NCI-H2081 (cell line): ENCODE data around the gene TTLL9.

Source experiments
- DNase-seq, 2 experiments: peaks; one replicate each; lab custom pipeline; 2025; lab: John Stamatoyannopoulos, UW

Gene TTLL9

DNA sequence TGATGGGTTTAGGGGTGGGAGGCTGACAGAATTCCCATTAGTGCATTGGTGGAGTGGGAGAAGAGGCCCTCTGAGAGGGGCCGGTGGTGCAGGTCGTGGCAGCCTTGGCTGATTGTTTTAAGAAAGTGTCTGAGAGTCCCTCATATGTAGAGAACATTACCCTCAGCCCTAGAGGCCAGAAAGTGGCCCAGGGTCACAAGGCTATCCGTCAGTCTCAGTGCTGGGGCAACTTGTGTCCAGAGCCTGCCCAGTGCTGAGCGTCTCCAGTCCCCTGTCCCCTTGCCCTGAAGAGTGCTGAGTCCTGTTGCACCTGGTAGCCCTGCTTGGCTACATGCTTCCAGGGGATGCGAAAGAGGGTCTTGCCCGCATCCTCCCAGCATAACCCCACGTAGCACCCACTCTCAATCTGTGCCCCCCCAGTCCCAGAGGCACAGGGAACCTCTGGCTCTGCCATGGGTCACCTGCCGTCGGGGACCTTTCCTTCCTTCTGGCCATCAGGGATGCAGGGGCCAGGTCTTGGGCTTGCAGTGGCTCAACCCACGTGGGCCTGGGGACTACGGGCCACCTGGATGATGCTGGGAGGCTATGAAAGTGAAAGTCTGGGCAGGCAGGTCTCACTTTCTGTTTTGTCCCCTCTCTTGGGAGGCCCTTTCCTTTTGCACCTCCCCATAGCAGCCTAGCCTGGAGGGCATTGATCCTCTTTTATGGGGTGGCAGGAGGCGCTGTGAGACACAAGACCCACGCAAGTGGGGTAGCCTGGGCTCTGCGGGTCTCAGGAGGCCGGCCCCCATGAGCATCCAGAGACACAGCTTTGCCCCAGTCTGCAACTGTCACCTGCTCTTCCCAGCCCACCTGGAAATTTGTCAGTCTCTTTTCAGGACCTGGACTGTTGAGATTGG is 12.3 kb upstream of the TTLL9 start:
- no peak for DNase-seq

DNA sequence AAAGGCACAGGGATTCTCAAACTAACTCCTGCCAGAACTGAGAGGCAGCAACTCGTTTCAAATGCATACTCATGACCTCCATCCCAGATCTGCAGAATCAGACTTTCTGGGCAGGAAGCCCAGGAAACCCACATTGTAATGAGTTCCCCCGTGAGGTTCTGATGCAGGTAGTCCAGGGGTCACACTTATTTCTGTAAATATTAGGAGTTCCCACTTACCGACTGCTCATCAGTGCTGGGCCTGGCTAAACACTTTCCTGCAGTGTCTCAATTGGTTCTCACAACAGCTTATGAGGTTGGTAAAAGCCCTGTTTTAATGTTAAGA is 11.7 kb upstream of the TTLL9 start:
- no peak for DNase-seq

DNA sequence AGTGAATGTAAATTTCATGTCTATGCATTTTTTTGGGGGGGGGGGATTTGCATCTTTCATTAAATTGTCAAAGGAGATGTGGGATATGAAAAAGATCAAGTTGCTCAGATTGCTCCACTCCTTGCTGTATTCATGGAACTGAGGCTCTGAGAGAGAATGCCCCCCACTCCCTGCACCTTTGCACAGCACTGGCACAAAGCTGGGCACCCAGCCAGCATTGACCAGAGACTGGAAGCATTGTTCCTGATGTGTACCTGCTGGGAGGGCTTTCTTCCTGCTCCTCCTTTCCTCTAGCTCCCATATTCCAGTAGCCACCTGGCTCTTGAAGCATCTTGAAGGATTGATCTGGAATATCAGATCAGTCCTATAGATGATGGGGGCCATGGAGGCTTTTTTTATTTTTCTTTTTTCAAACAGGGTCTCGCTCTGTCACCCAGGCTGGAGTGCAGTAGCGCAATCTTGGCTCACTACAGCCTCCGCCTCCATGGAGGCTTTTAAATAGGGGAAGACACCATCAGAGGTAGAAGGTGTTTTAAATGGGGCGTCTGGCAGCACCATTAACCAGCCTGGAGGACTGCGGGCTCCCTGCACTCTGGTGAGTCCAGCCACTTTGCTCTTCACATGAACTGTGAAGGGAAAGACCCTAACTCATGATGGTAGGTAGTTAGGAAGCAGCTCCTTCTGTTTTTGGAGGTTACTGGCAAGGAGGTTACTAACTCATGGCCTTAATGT is 11.0 kb upstream of the TTLL9 start:
- DNase-seq: no peak

DNA sequence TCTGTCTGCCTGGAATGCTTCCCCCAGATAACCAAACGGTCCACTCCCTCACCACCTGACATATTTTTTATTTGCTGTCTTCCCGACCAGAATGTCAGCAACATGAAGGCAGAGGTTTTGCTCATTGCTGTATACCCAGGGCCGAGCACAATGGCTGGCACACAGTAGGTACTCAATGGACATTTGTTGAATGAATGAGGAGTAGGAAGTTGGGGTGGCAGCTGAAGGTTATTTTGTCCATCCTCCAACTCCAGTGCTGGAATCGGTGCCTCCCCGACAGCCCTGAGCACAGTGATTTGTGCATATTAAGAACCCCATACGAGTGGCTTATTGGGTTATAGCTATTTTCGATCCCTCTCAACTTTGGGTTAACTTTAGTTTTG is 10.4 kb upstream of the TTLL9 start:
- DNase-seq: no peak

DNA sequence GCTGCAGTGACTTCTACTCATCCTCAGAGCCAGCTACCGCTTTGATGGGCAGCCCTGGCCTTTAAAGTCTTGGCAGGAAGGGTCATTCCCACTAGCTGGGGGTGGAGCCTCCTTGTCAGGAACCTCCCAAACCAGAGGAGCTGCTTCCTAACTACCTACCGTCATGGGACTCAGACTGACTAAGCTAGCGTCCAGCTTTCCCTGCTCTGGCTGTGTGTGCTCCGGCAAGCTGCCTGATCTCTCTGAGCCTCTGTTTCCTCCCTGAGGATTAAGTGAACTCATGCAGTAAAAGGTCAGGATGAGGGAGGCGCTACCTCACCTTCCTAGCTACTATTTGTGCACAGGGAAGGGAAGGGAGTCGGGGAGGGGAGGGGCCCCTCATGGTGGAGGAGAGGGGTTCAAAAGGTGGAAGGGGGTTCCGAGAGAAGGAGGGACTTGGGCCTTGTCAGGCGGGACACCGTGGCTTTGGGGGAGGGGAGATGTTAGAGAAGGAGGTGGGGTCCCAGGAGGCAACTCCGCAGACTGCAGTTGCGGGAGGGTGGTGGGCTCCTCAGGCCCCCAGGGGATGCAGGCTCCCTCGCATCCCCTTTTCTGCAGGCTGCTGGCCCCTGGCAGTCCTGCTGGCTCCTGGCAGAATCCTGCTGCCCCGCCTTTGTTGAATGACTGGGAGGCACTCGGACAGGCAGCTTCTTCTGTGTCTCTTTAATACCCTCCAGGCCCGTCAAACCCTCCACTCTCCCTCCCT is 9.9 kb upstream of the TTLL9 start:
- DNase-seq: no peak

DNA sequence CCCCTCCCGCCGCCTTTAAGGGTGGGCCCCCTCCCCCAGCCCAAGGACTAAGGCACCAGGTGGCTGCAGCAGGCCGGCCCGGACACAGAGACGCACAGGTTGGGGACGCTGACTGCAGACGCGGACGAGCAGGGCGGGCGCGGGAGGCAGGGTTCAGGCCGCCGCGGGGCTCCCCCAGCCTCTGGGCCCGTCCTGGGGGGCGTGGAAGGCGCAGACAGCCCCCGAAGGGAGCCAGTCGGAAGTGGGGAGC is 9.4 kb upstream of the TTLL9 start:
- peak in 1 of 2 experiments; percentile 12 for DNase-seq

DNA sequence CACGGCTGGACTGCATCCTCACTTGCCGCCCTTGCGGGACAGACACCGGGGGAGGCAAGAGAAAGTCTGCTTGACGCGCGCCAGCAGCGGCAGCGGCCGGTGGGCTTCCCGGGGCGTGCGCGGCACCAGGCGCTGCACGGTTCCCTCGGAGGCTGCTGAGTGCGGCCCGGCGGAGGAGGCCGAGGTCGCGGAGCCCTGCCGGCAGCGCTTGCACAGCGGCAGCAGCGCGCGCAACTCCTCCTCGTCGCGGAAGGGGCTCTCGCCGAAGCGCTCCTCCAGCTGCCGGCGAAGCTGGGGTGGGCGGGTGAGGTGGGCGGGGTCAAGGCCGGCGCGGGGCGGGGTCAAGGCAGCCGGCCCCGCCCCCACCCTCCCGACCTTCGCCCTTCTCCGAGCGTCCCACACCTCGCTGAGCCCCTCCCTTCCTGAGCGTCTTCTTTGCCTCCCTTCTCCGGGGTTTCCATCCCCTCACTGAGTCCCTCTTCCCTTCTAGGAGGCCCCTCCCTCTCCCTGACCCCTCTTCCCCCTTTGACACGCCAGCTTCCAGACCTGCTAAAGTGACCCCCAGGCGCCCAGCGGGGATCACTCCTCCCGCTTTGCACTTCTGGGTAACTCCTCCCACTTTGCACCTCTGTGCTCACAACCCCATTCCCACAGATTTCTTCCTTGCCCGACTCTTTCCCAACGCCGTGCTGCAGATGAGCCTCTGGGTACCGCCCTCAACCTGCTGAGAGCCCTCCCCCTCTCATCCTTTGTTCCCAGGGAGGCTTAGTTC is 8.9 kb upstream of the TTLL9 start:
- peak; percentile 71 to 76 for DNase-seq

DNA sequence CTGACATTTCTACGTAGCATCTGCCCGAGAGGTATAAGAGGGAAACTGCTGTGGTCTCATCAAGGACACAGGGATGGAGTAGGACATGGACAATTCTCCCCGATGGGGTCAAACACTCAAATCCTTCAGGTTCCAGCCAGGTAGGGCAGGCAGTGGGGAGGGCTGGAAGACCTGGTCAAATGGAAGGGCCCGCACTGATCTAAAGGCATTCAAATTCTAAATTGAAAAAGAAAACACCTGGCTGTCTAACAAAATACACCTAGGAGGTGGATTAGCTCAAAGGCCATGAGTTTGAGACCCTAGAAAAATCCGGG is 8.3 kb upstream of the TTLL9 start:
- DNase-seq: no peak

DNA sequence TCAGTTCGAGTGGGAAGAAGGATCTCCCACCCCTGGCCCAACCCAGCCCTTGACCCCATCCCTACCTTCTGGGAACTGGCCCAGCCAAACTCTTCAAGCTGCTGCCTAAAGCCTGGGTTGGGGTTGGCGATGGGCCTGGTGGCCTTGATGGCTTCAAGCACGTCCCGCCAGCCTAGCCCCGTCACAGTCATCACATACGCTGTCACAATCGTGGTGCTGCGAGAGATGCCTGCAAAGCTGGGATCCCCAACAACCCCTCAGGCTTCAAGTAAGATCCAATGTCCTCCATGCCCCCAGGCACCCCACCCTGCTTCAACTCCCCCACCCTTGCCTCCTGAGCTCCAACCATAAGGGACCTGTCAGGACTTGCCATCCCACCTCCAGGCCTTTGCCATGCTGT is 7.9 kb upstream of the TTLL9 start:
- DNase-seq: no peak

DNA sequence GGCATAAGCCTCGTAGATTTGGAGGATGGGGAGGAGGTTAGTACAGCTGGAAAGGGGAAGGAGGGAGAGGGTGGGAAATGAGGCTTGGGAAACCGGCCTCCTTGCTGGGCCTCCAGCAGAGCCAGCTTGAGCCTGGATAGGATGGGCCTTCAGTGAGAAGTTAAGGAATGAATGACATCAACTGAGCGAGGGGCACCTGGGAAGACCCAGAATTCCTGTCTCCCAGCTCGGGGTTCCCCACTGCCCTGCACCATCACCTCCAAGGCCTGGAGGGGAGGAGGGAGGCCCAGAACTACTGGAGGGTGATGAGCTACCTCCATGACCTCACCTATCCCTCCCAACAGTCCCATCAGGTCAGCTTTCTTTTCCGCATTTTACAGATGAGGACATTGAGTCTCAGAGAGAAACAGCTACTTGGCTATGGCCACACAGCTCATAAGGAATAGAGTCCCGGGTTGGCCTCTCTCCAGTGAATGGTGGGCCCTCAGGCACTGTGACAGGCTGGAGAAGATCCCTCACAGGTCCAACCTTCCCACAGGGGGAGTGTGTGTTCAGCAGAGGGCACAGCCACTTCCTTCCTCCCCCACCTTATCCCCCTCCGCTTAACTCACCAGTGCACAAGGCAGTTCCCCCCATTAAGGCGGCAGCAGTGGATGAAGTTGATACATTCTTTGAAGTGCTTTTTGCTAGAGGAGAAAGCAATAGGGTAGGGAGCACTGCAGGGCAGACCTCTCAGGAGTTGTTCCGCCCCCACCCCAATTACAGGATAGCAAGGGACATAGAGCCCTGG is 6.9 kb upstream of the TTLL9 start:
- no peak for DNase-seq

DNA sequence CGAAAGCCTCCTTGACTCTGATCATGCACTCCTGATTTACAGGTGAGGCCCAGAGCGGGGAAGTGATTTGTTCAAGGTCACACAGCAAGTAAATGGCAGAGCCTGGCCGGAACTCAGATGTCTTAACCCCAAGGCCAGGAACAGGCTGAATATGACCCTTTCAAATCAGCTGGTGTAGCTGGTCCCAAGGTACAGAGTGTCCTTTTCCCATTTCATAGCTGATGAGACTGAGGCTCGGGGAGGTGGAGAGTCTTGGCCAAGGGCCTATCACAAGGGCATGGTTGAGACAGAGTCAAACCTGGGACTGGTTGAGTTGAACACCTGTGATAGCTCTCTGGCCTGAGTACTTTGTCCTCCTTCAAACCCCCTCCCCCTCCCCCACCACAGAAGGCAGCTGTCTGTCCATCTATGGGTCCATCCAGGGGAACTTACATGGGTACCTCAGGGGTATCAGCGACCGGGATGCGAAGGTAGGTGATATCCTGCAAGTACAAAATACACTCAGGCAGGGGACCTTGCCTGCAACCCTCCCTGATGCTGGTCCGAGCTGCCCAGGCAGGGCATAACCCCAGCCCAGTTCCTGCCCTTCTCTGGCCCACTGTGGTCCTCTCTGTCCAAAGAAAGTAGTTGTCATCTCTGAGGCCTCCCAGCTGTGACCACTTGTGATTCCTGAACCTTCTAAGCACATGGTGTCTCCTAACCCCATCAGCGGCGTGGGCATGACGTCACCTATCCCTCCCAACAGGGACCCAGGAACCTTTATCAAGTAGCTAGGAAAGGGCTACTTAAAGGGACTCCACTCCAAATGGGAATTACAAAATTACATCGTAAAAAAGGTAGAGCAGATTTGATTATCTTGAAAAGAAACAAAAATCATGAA is 5.7 kb upstream of the TTLL9 start:
- DNase-seq: no peak

DNA sequence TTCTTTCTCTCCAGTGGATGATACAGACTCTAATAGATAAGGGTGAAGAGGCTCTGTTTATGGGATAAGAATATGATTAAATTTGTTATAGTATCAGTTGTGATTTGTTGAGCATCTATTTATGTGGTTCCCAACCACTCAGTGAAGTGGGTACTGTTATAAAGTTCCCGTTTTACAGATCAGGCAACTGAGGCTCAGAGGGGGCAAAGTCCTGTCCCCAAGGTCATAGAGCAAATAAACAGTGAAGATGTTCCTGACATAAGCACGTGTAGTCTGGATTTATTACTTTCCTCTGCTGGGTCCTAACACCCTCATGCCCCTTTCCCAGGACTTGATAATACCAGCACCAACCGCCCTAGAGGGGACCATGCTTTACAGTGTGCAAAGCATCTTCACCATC is 4.2 kb upstream of the TTLL9 start:
- DNase-seq: no peak

DNA sequence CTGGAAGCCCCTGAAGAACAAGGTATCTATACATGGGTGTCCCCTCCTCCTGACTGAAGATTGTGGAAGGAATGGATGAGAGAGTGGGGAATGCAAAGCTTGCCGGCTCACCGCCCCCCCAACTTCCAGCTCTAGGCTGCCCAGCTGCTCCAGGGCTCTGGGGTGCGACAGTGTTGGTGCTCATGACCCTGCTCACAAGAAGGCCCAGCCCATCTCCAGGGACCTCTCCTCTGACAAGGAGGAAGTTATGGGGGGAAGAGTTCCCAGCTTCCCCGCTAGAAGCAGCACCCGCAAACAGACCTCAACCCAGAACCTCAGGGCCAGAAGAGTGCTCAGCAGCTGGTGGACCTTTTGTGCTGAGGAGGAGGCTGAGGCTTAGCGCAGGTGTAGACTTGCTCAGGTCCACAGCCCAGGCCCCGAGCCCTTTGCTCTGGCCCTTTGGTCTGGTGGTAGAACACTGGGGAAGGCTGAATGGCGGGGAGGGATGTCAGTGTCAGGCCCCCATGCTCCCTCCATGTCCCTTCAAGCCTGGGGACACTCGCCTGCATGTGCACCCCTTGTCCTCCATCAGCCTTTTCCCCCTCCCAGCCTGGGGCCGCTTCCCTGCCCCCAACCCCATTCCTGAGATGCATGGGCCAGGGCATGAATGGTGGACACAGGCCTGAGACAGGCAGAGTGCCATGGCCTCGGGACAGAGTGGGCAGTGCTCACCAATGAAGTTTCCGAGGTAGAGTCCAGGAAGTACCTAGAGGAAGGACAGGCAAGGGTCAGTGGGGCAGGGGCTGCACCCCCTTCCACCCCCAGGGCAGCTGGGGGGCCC is 1.4 kb upstream of the TTLL9 start:
- DNase-seq: no peak

DNA sequence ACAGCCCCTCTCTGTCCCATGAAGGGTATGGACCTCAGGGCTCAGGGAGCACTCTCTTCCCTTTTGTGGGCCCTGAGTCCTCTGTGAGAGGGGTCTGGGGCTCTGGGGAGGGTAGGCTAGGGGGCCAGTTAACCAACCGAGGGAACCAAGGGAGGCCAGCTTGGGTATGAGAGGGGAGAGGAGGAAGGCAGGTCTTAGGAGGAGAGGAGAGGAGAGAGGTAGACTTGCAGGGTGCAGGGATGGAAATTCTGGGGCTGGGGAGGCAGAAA is 827 bp upstream of the TTLL9 start:
- DNase-seq: no peak

DNA sequence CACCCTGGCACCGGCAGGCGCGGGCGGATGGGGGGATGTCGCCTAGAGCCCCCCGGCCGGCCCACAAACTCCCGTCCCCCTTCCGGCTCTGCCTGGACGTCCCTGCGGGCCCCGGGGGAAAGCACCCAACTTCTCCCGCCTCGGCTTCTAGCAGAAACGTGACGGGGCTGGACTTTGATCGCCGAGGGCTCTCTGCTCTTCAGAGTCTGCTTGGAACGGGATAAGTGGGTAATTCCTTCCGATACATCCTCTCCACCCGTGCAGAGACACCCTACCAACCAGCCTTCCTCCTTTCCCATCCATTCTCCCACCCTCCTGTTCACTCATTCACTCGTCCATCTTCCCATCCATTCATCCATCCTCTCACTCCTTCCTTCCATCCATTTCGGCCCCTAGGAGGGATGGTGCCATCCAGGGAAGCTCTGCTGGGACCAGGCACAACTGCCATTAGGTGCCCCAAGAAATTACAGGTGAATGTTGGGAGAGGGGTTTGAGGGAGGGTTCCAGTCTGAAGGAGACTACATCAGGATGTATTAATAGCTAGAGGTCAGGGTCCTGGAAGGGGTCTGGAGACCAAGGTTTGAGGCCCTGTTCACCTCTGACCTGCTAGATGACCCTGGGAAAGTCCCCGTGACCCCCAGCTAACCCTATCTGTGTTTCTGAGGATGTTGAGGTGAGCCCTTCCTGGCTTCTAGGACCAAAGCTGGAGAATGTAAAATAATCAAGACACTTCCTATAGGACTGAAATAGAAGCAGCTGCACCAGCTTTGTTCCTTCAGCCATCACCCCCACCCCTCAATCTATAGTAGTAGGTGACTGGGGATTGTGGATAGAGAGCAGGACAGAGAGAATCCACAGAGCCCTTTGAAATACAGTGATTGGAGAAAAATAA is 538 bp downstream of the TTLL9 start:
- no peak for DNase-seq

DNA sequence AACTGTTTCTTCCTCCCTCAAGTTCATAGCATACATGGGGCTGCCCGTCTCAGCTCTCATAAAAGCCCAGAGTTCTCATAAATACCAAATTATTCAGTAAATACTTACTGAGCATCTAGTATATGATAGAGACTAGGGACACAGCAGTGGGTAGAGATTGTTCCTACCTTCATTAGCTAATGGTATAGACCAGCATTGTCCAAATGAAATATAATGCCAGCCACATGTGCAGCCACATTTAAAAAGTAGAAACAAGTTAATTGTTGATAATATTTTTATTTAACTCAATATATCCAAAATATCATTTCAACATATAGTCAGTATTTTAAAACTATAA is 1.2 kb downstream of the TTLL9 start:
- no peak for DNase-seq

DNA sequence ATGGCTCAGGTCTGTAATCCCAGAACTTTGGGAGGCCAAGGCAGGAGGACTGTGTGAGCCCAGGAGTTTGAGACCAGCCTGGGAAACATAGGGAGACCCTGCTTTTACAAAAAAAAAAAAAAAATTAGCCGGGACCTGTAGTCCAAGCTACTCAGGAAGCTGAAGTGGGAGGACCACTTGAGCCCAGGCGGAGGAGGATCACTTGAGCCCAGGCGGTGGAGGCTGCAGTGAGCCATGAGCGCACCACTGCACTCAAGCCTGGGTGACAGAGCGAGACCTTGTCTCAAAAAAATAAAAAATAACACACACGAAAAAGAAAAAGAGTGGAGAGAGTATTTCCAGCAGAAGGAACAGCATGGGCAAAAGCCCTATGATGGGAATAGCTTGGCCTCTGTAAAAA is 2.0 kb downstream of the TTLL9 start:
- no peak for DNase-seq

DNA sequence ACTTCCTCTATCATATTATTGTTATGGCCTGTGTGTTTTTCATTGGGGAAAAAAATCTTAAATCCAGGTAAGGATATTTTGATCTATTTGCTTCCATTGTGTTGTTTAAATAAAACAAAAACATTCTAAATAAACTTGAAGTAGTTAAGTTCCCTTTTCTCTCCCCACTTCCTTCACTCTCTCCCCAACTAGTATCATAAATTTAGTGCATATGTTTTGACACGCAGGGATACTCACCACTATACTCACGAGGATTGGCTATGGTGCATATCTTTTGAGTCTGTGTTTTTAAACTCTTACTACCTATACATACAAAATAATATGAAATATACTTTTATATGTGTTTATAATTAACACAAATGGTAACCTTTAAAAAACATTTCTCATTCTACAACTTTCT is 5.2 kb downstream of the TTLL9 start:
- DNase-seq: no peak

DNA sequence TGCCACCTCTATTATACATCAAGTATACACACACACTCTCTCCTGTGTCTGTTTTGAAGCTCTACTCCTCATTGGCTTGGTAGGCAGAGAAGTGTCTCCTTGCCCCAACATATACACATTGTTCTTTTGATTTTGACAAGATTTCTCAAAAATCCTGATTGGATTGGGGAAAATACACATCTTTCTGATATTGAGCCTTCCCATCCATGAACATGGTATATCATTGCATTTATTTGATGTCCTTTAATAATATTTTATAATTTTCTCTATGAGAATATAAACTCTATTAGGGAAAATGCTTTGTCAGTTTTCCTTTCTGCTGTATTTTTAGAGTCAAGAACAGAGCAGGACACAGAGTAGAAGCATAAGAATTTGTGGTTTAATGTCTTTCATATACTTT is 7.2 kb downstream of the TTLL9 start:
- DNase-seq: no peak
